H1 (cell line): ENCODE data around the gene VAPB. TPM values are rescaled to one million over a fixed set of nuclear protein-coding genes. Genes with fewer than 3 reads are reported as not detected.

Experiments used
- CTCF ChIA-PET: fragments of 300-600 bp; sonication (Branson Sonifier 250); formaldehyde crosslinking; loops from one replicate; lab custom pipeline; 2021; ENCODE audit not compliant: partially characterized antibody; lab: Charles Lee
- POLR2A ChIA-PET: fragments of 300-600 bp; sonication (Branson Sonifier 250); formaldehyde crosslinking; loops from one replicate; lab custom pipeline; 2021; ENCODE audit warnings: inconsistent platforms; ENCODE audit not compliant: partially characterized antibody; lab: Charles Lee
- DNase-seq, 2 experiments: peaks; one replicate each; pipeline versions ENCODE4 v3.0.0 to v3.0.0-alpha.2; 2010 to 2022; ENCODE audit warnings: low spot score in 2 of 2, low read depth in 1 of 2, mixed read lengths in 1 of 2
- FAIRE-seq: peaks from 2 replicates; lab custom pipeline; 2011; peaks lifted over from hg19 to GRCh38; lab: Jason Lieb, UNC
- H2AFZ ChIP-seq: 2 replicates; pipeline ENCODE4 v1.8.1; 2012; ENCODE audit warnings: low read length, inconsistent platforms
- H2AK5ac ChIP-seq: 2 replicates; pipeline ENCODE4 v1.6.1; 2013; ENCODE audit warnings: low read depth, low read length
- H2BK120ac ChIP-seq: replicated peaks from 2 replicates; pipeline ENCODE3; 2013; ENCODE audit warnings: low read depth, low read length, inconsistent platforms
- H2BK12ac ChIP-seq: 2 replicates; pipeline ENCODE4 v1.6.1; 2013; ENCODE audit warnings: low read depth, low read length
- H2BK15ac ChIP-seq: 2 replicates; pipeline ENCODE4 v1.6.1; 2013; ENCODE audit warnings: low read length
- H2BK20ac ChIP-seq: 2 replicates; pipeline ENCODE4 v1.6.1; 2013; ENCODE audit warnings: low read length
- H2BK5ac ChIP-seq: 2 replicates; pipeline ENCODE4 v1.6.1; 2013; ENCODE audit warnings: low read depth, low read length
- H3K14ac ChIP-seq: 2 replicates; pipeline ENCODE4 v1.6.1; 2013; ENCODE audit warnings: inconsistent platforms; ENCODE audit not compliant: insufficient read length
- H3K18ac ChIP-seq: 2 replicates; pipeline ENCODE4 v1.6.1; 2013; ENCODE audit warnings: low read length; ENCODE audit errors: extremely low read depth
- H3K23ac ChIP-seq: 2 replicates; pipeline ENCODE4 v1.6.1; 2013; ENCODE audit warnings: inconsistent platforms; ENCODE audit not compliant: insufficient read length
- H3K23me2 ChIP-seq: 2 replicates; pipeline ENCODE4 v1.6.1; 2013; ENCODE audit warnings: low read depth, low read length
- H3K27ac ChIP-seq: 2 replicates; pipeline ENCODE4 v1.6.1; 2011; ENCODE audit warnings: low read depth, low read length, inconsistent platforms
- H3K27me3 ChIP-seq, 4 experiments: replicated peaks in 1 of 4; 1 replicate in 1 of 4; 2 replicates in 3 of 4; pipeline versions ENCODE4 v1.6.1 to v1.8.1; 2011 to 2013; ENCODE audit warnings: low read length in 3 of 4, mild to moderate bottlenecking in 3 of 4, inconsistent platforms in 2 of 4, mixed read lengths in 2 of 4, moderate library complexity in 1 of 4; ENCODE audit not compliant: control insufficient read depth in 3 of 4, insufficient read depth in 3 of 4; ENCODE audit errors: extremely low read depth in 1 of 4
- H3K36me3 ChIP-seq, 4 experiments: 2 replicates each; pipeline versions ENCODE4 v1.6.1 to v1.8.1; 2011 to 2013; ENCODE audit warnings: mild to moderate bottlenecking in 4 of 4, low read length in 3 of 4, moderate library complexity in 2 of 4, control low read depth in 1 of 4, inconsistent platforms in 1 of 4; ENCODE audit not compliant: insufficient read depth in 4 of 4, control insufficient read depth in 2 of 4
- H3K4ac ChIP-seq: replicated peaks from 2 replicates; pipeline ENCODE3; 2013; ENCODE audit warnings: low read length, low read depth, mixed read lengths, inconsistent platforms; ENCODE audit not compliant: insufficient read length
- H3K4me1 ChIP-seq, 4 experiments: replicated peaks in 1 of 4; 1 replicate in 1 of 4; 2 replicates in 3 of 4; pipeline versions ENCODE4 v1.6.1 to v1.8.1; 2011 to 2013; ENCODE audit warnings: low read length in 3 of 4, inconsistent platforms in 2 of 4, mixed read lengths in 1 of 4; ENCODE audit not compliant: insufficient read depth in 4 of 4, control insufficient read depth in 3 of 4
- H3K4me2 ChIP-seq, 2 experiments: 2 replicates each; pipeline versions ENCODE4 v1.6.1 to v1.8.1; 2011 to 2013; ENCODE audit warnings: low read depth in 2 of 2, low read length in 2 of 2, control low read depth in 1 of 2, inconsistent platforms in 1 of 2, mild to moderate bottlenecking in 1 of 2; ENCODE audit not compliant: insufficient read depth in 1 of 2
- H3K4me3 ChIP-seq, 4 experiments: fragments of 200-600, 300-600 bp in 1 of 4; sonication (generic), shearing (Covaris generic), sonication (Bioruptor Twin) in 1 of 4; 2 replicates each; pipeline versions ENCODE4 v1.5.1 to v1.8.1; 2011 to 2016; ENCODE audit warnings: low read length in 4 of 4, low read depth in 3 of 4, control low read depth in 2 of 4, inconsistent platforms in 2 of 4, mild to moderate bottlenecking in 2 of 4, mixed read lengths in 1 of 4, moderate library complexity in 1 of 4; ENCODE audit not compliant: insufficient read depth in 2 of 4; ENCODE audit errors: extremely low read depth in 1 of 4
- H3K56ac ChIP-seq: replicated peaks from 2 replicates; pipeline ENCODE3; 2013; ENCODE audit warnings: low read depth, mild to moderate bottlenecking, mixed read lengths, low read length, inconsistent platforms; ENCODE audit not compliant: insufficient read length
- H3K79me1 ChIP-seq: 2 replicates; pipeline ENCODE4 v1.6.1; 2013; ENCODE audit warnings: low read depth, low read length, control low read depth
- H3K79me2 ChIP-seq, 2 experiments: 2 replicates each; pipeline versions ENCODE4 v1.6.1 to v1.8.1; 2012 to 2013; ENCODE audit warnings: low read length in 2 of 2, mild to moderate bottlenecking in 2 of 2, inconsistent platforms in 1 of 2; ENCODE audit not compliant: insufficient read depth in 2 of 2, control insufficient read depth in 1 of 2
- H3K9ac ChIP-seq, 4 experiments: replicated peaks in 1 of 4; 1 replicate in 1 of 4; 2 replicates in 3 of 4; pipeline versions ENCODE4 v1.6.1 to v1.8.1; 2011 to 2013; ENCODE audit warnings: low read depth in 3 of 4, low read length in 3 of 4, control low read depth in 2 of 4, mild to moderate bottlenecking in 2 of 4, moderate library complexity in 2 of 4, inconsistent platforms in 1 of 4; ENCODE audit errors: extremely low read depth in 1 of 4
- H3K9me3 ChIP-seq, 2 experiments: 2 replicates each; pipeline versions ENCODE4 v1.6.1 to v1.8.1; 2012 to 2013; ENCODE audit warnings: mild to moderate bottlenecking in 2 of 2, moderate library complexity in 2 of 2, control low read depth in 1 of 2, inconsistent platforms in 1 of 2, low read depth in 1 of 2, low read length in 1 of 2, mixed read lengths in 1 of 2; ENCODE audit not compliant: insufficient read depth in 2 of 2
- H4K20me1 ChIP-seq, 2 experiments: replicated peaks in 1 of 2; 2 replicates each; pipeline versions ENCODE3 to v1.8.1; 2011 to 2013; ENCODE audit warnings: inconsistent platforms in 2 of 2, low read length in 2 of 2, mild to moderate bottlenecking in 1 of 2; ENCODE audit not compliant: insufficient read depth in 2 of 2, control insufficient read depth in 1 of 2
- H4K5ac ChIP-seq: 2 replicates; pipeline ENCODE4 v1.6.1; 2013; ENCODE audit warnings: low read length, low read depth, mixed read lengths, inconsistent platforms; ENCODE audit not compliant: insufficient read length
- H4K8ac ChIP-seq: 2 replicates; pipeline ENCODE4 v1.8.0; 2013; ENCODE audit warnings: mild to moderate bottlenecking, moderate library complexity, low read length, inconsistent platforms; ENCODE audit not compliant: insufficient read depth; ENCODE audit errors: extremely low read depth
- H4K91ac ChIP-seq: replicated peaks from 2 replicates; pipeline ENCODE3; 2013; ENCODE audit warnings: low read length, mixed read lengths, inconsistent platforms; ENCODE audit not compliant: insufficient read length
- GTF2F1 ChIP-seq: IDR thresholded peaks from 2 replicates; pipeline ENCODE4 v1.6.1; 2012; ENCODE audit warnings: low read depth, low read length, improper control_type of control experiment, borderline replicate concordance
- SP1 ChIP-seq: IDR thresholded peaks from 2 replicates; pipeline ENCODE4 v1.6.1; 2011; ENCODE audit warnings: low read depth, low read length
- WGBS, 2 experiments: shearing (Covaris generic) in 1 of 2; methylation state at CpG; one replicate each; pipeline versions ENCODE4 v1.1.6 to v1.1.7; 2013 to 2015; ENCODE audit warnings: low lambda C conversion rate in 2 of 2, mixed read lengths in 2 of 2, inconsistent platforms in 1 of 2, low coverage in 1 of 2, missing lambda C conversion rate in 1 of 2; ENCODE audit not compliant: insufficient replicate concordance in 2 of 2, insufficient coverage in 1 of 2, insufficient read length in 1 of 2; ENCODE audit errors: extremely low coverage in 1 of 2, missing lambda C conversion rate in 1 of 2; 5-methylcytosine and 5-hydroxymethylcytosine counted together
- polyA plus RNA-seq, 7 experiments: library from polyadenylated mRNA; depleted of rRNA in 3 of 7; stranded (reverse) in 5 of 7; unstranded in 2 of 7; fragments of >200 nt in 5 of 7; fragments of 200-250 nt in 2 of 7; gene quantifications; 1 replicate in 5 of 7; 2 replicates in 1 of 7; 4 replicates in 1 of 7; pipeline versions ENCODE4 v1.2.1 to v1.2.3, GENCODE V29; 2011 to 2013; ENCODE audit warnings: missing spikeins in 2 of 7, mixed read lengths in 2 of 7
- total RNA-seq: library from RNA; stranded (reverse); fragmentation: NEBNext Ultra II Directional; extraction: Animal tissue kit (Norgen Biotek cat#: 25700); gene quantifications from 2 replicates; pipeline ENCODE4 v1.2.1, GENCODE V29; 2021

VAPB gene
- total and polyA plus RNA-seq, 2 of the 8 experiments (the other 6 are each of a cell fraction or from before 2014, with no cell fraction given) = 24.4 to 62.8 TPM

- no peak overlapping the region for H4K8ac ChIP-seq
- no peak overlapping the region for H3K4me2 ChIP-seq
- peaks cover 0 to 2% of the 10 kb centered on the region in 2 experiments for H4K20me1 ChIP-seq
- no peak overlapping the region for H3K9ac ChIP-seq
- no peak overlapping the region for H4K5ac ChIP-seq
- POLR2A ChIA-PET = interaction anchor here (1.0 to 2.0 kb wide), 3 partner anchors 8 to 17 kb away, joined by 3 to 8 read pairs (median 3); no protein-coding TSS in a partner anchor
- H2BK5ac ChIP-seq = no peak overlapping the region
- peaks cover 0 to 7% (median 0%) of the 10 kb centered on the region in 4 experiments; a peak in 1 of 8 replicates for H3K36me3 ChIP-seq
- H2BK120ac ChIP-seq = no peak overlapping the region
- H3K4ac ChIP-seq = no peak overlapping the region
- CTCF ChIA-PET = interaction anchor here (0.6 to 2.6 kb wide), 7 partner anchors 8 to 222 kb away, joined by 3 to 12 read pairs (median 4); no protein-coding TSS in a partner anchor
- H3K23me2 ChIP-seq = no peaks in the 10 kb centered on the region
- no peak overlapping the region for H3K4me3 ChIP-seq
- no peak overlapping the region for H2BK12ac ChIP-seq
- WGBS, 2 experiments = 92% methylated on average over 3 of the region's 3 CpGs; no CpG with 5 or more reads in 1 of the 2 experiments
- H2BK15ac ChIP-seq = no peak overlapping the region
- no peaks in the 10 kb centered on the region for H3K27me3 ChIP-seq
- H3K79me1 ChIP-seq = peaks cover 5% of the 10 kb centered on the region
- no peak overlapping the region for H3K23ac ChIP-seq
- no peak overlapping the region for H3K56ac ChIP-seq
- TF ChIP-seq GTF2F1 (no peak), SP1 (no peak)
- TF ChIP-seq, all 59 proteins: peak for 0
- Histone ChIP-seq H2AK5ac (no peak overlapping the region), H3K79me2 (peaks cover 10 to 81% of the 10 kb centered on the region in 2 experiments; a peak in 3 of 4 replicates), H3K18ac (no peak overlapping the region), H3K9me3 (peaks cover 0 to 3% of the 10 kb centered on the region in 2 experiments; a peak in 2 of 4 replicates), H2AFZ (no peak overlapping the region), H3K4me1 (peaks cover 0 to 18% (median 7%) of the 10 kb centered on the region in 4 experiments; a peak in 4 of 7 replicates), H3K27ac (no peak overlapping the region), H4K91ac (no peak overlapping the region), H3K14ac (no peak overlapping the region), H2BK20ac (no peak overlapping the region)
- DNase-seq (no peak), FAIRE-seq (no peak)
Observed at GRCh38 chr20:58432186-58432954, 43.3 kb downstream of the VAPB start.
